ENCODE results near the gene TRAPPC12.
"Not testable (repeated sequence)": the region's sequence is repeated elsewhere in the genome, so short reads cannot be mapped to it uniquely, and the experiment has no call there.

TRAPPC12 gene

GRCh38 chr2:3513026-3513810, 133.7 kb downstream of the TRAPPC12 start:
- TF ChIP-seq, protein P1, sequence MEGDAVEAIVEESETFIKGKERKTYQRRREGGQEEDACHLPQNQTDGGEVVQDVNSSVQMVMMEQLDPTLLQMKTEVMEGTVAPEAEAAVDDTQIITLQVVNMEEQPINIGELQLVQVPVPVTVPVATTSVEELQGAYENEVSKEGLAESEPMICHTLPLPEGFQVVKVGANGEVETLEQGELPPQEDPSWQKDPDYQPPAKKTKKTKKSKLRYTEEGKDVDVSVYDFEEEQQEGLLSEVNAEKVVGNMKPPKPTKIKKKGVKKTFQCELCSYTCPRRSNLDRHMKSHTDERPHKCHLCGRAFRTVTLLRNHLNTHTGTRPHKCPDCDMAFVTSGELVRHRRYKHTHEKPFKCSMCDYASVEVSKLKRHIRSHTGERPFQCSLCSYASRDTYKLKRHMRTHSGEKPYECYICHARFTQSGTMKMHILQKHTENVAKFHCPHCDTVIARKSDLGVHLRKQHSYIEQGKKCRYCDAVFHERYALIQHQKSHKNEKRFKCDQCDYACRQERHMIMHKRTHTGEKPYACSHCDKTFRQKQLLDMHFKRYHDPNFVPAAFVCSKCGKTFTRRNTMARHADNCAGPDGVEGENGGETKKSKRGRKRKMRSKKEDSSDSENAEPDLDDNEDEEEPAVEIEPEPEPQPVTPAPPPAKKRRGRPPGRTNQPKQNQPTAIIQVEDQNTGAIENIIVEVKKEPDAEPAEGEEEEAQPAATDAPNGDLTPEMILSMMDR (conservative IDR thresholded peaks at IDR 0.05; ENCODE audit: control insufficient read depth, insufficient read depth, low read depth, low read length) = no peak
- DNase-seq (ENCODE audit: low read depth) = no peak
- no peak overlapping the region for H3K4me3 ChIP-seq (ENCODE audit: control insufficient read depth, low read depth, low read length)

- H3K4me3 ChIP-seq (ENCODE audit: control insufficient read depth, low read depth, low read length); DNase-seq (ENCODE audit: low read depth): not testable (repeated sequence)
Measured at GRCh38 chr2:3515438-3515837, 135.9 kb downstream of the TRAPPC12 start.

GRCh38 chr2:3516831-3517230, 137.3 kb downstream of the TRAPPC12 start:
- TF ChIP-seq, protein P1 (conservative IDR thresholded peaks at IDR 0.05; ENCODE audit: control insufficient read depth, insufficient read depth, low read depth, low read length) = no peak
- H3K4me3 ChIP-seq (ENCODE audit: control insufficient read depth, low read depth, low read length) = no peak overlapping the region
- no peak for DNase-seq (ENCODE audit: low read depth)

DNA sequence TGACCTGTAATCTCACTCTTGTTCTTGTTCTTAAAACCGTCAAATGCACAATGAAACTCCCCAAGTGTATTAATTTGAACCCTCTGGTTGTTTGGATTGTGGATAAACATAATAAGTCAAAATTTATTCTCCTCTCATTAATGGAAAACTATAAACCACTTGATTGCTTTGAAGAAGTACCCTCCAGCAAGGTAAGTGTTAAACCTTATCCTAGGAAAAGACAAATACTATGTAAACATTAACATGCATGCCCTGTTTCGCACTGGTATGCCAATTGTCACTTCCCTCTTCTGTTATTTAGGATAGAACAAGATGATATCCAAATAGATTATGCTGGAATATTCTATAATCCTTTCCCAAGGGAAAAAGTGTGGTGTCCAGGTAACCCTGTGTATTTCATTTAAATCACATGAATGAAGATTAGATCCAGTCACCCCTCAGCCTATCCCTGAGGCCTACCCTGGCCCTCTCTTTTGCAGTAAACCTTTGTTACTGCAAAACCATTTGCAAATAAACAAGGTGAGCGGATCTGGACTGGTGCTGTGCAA, 138.5 kb downstream of the TRAPPC12 start:
- TF ChIP-seq, protein P1 (conservative IDR thresholded peaks at IDR 0.05; ENCODE audit: control insufficient read depth, insufficient read depth, low read depth, low read length) = no peak
- peak overlapping the region; percentile 87 for H3K4me3 ChIP-seq (ENCODE audit: control insufficient read depth, low read depth, low read length)
- DNase-seq (ENCODE audit: low read depth) = no peak

DNA sequence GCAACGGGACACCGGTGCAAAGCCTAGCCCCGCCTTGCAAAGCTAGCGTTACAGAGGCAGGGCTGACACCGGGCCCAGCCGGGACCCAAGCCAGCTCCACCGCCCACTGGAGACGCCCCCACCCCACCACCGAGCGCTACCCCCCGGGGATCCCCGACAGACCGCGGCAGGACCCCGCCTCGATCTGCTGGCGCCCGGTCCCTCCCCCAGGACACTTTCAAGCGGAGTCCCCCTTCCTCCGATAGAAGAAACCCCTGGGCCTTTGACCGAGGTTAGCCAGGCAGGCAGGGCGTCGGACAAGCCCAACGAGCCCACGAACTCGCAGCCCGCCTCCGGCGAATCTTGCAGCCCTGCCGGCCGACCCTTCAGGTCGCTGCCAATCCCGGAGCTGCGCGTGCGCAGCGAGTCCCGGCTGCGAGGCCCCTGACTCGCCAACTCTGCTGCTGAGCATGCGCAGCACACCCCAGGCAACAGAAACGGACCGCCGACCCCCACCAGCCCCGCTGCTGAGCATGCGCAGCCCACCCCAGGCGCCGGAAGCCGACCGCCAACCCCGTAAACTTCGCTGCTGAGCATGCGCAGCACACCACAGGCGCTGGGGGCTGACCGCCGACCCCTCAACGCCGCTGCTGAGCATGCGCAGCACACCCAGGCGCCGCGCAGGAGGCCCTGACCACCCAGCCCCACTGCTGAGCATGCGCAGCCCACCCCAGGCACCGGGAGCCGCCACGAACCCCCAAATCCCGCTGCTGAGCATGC, 139.2 kb downstream of the TRAPPC12 start:
- TF ChIP-seq, protein P1 (conservative IDR thresholded peaks at IDR 0.05; ENCODE audit: control insufficient read depth, insufficient read depth, low read depth, low read length) = no peak
- H3K4me3 ChIP-seq (ENCODE audit: control insufficient read depth, low read depth, low read length) = peak overlapping the region; percentile 87
- peak; percentile 94 for DNase-seq (ENCODE audit: low read depth)

GRCh38 chr2:3519255-3520205, 140.0 kb downstream of the TRAPPC12 start, which contains the start of gene ADI1:
Gene ADI1 (minus strand): TSS chr2:3519531. CDS start chr2:3519487, 44 bp downstream.
- H3K4me3 ChIP-seq (ENCODE audit: control insufficient read depth, low read depth, low read length) = peak within 1 kb of the TSS; percentile 87
- TF ChIP-seq, protein P1 (conservative IDR thresholded peaks at IDR 0.05; ENCODE audit: control insufficient read depth, insufficient read depth, low read depth, low read length) = no peak
- peak; percentile 63 for DNase-seq (ENCODE audit: low read depth)

Data from fibroblast of mammary gland (primary cell).